Smooth muscle cell (in vitro differentiated cells): ENCODE results near the gene MYO7B. TPM values are rescaled to one million over a fixed set of nuclear protein-coding genes. Genes with fewer than 3 reads are reported as not detected.

ENCODE experiments used
- DNase-seq: peaks from one replicate; lab custom pipeline; 2025; ENCODE audit not compliant: unreplicated experiment; lab: John Stamatoyannopoulos, UW
- H2AFZ ChIP-seq: fragments of 200-600 bp; sonication (generic); 2 replicates; pipeline ENCODE4 v1.6.0; 2016; ENCODE audit warnings: antibody characterized with exemption, low read depth, mild to moderate bottlenecking
- H3F3A ChIP-seq: fragments of 200-600 bp; sonication (generic); 2 replicates; pipeline ENCODE4 v1.6.0; 2017; ENCODE audit warnings: antibody characterized with exemption, low read depth
- H3K27ac ChIP-seq: fragments of 200-600 bp; sonication (generic); 2 replicates; pipeline ENCODE4 v1.5.1; 2016; ENCODE audit warnings: low read depth, mild to moderate bottlenecking
- H3K27me3 ChIP-seq: fragments of 200-600 bp; sonication (generic); 2 replicates; pipeline ENCODE4 v1.6.1; 2016; ENCODE audit warnings: low read depth, mild to moderate bottlenecking
- H3K36me3 ChIP-seq: fragments of 200-600 bp; sonication (generic); 2 replicates; pipeline ENCODE4 v1.5.1; 2016; ENCODE audit warnings: low read depth
- H3K4me1 ChIP-seq: fragments of 200-600 bp; sonication (generic); 2 replicates; pipeline ENCODE4 v1.5.1; 2016; ENCODE audit warnings: low read depth
- H3K4me2 ChIP-seq: fragments of 200-600 bp; sonication (generic); 2 replicates; pipeline ENCODE4 v1.6.0; 2016; ENCODE audit warnings: mild to moderate bottlenecking
- H3K4me3 ChIP-seq: fragments of 200-600 bp; sonication (generic); 2 replicates; pipeline ENCODE4 v1.5.1; 2016; ENCODE audit warnings: mild to moderate bottlenecking
- H3K79me2 ChIP-seq: fragments of 200-600 bp; sonication (generic); 2 replicates; pipeline ENCODE4 v1.6.0; 2016; ENCODE audit warnings: low read depth, mild to moderate bottlenecking
- H3K9ac ChIP-seq: fragments of 200-600 bp; sonication (generic); 2 replicates; pipeline ENCODE4 v1.6.0; 2016; ENCODE audit warnings: low read depth
- H3K9me3 ChIP-seq: fragments of 200-600 bp; sonication (generic); replicated peaks from 2 replicates; pipeline ENCODE4 v1.5.1; 2016; ENCODE audit warnings: low read depth
- H4K20me1 ChIP-seq: fragments of 200-600 bp; sonication (generic); 2 replicates; pipeline ENCODE4 v1.6.0; 2016; ENCODE audit warnings: low read depth
- WGBS: methylation state at CpG from one replicate; pipeline ENCODE4 v1.1.7; 2016; ENCODE audit warnings: low lambda C conversion rate; 5-methylcytosine and 5-hydroxymethylcytosine counted together
- polyA plus RNA-seq: library from polyadenylated mRNA; unstranded; fragments of >200 nt; fragmentation: Nextera tagmentation; extraction: Ambion mirVana; gene quantifications from 2 replicates; pipeline ENCODE4 v1.2.1, GENCODE V29; 2016
- total RNA-seq: library from RNA; depleted of rRNA; stranded (reverse); fragments of >200 nt; gene quantifications from 2 replicates; pipeline ENCODE4 v1.2.3, GENCODE V29; 2014
- TF ChIP-seq, protein P1 (sequence below): fragments of 200-600 bp; sonication (generic); IDR thresholded peaks from 2 replicates; pipeline ENCODE4 v1.5.1; 2017; ENCODE audit warnings: borderline replicate concordance, mild to moderate bottlenecking, antibody characterized with exemption; ENCODE audit not compliant: insufficient read depth, poor library complexity, severe bottlenecking

The MYO7B gene
- total and polyA plus RNA-seq, 2 experiments from 2014 or later, result 0.09 to 0.35 TPM

DNA sequence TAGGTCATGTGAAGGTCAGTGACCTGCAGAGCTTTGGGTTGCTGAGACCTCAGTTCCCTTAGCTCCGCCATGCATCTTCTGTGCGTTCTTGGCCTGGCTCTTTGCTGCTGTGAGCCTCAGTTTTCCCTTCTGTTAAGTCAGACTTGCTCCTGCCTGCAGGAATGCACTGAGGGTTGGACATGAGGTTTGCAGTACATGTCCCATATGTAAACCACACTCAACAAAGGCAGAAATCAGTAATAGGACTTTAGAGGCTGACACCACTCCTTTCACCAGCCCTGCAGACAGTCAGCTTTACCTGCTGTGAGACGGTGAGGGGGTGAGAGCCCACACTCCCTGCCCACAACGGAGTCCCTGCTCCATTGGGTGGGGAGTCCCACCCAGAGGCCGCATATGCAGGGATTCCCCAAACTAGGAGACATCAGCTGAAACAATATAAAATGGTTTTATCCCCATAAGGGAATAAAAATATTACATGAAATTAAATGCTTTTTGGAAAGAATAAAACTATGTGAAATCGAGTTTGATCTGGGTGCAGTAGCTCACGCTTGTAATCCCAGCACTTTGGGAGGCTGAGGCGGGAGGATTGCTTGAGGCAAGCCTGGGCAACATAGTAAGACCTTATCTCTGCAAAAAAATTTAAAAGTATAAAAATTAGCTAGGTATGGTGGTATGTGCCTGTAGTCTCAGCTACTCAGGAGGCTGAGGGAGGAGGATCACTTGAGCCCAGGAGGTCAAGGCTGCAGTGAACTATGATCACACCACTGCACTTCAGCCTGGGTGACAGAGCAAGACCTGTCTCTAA is 55.1 kb downstream of the MYO7B start:
- no peak for DNase-seq
- no peaks in the 10 kb centered on the region for H3K9me3 ChIP-seq
- H3K36me3 ChIP-seq, result no peaks in the 10 kb centered on the region
- H2AFZ ChIP-seq, result no peak overlapping the region
- no peaks in the 10 kb centered on the region for H3K79me2 ChIP-seq
- TF ChIP-seq, protein P1, sequence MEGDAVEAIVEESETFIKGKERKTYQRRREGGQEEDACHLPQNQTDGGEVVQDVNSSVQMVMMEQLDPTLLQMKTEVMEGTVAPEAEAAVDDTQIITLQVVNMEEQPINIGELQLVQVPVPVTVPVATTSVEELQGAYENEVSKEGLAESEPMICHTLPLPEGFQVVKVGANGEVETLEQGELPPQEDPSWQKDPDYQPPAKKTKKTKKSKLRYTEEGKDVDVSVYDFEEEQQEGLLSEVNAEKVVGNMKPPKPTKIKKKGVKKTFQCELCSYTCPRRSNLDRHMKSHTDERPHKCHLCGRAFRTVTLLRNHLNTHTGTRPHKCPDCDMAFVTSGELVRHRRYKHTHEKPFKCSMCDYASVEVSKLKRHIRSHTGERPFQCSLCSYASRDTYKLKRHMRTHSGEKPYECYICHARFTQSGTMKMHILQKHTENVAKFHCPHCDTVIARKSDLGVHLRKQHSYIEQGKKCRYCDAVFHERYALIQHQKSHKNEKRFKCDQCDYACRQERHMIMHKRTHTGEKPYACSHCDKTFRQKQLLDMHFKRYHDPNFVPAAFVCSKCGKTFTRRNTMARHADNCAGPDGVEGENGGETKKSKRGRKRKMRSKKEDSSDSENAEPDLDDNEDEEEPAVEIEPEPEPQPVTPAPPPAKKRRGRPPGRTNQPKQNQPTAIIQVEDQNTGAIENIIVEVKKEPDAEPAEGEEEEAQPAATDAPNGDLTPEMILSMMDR, result no peak
- no peaks in the 10 kb centered on the region for H4K20me1 ChIP-seq
- no peaks in the 10 kb centered on the region for H3K4me1 ChIP-seq
- H3K4me2 ChIP-seq, result no peak overlapping the region
- WGBS, result 89% methylated on average over 8 of the region's 8 CpGs
- H3K9ac ChIP-seq, result no peak overlapping the region
- no peak overlapping the region for H3K27ac ChIP-seq
- no peaks in the 10 kb centered on the region for H3K27me3 ChIP-seq
- no peak overlapping the region for H3K4me3 ChIP-seq
- H3F3A ChIP-seq, result no peaks in the 10 kb centered on the region

DNA sequence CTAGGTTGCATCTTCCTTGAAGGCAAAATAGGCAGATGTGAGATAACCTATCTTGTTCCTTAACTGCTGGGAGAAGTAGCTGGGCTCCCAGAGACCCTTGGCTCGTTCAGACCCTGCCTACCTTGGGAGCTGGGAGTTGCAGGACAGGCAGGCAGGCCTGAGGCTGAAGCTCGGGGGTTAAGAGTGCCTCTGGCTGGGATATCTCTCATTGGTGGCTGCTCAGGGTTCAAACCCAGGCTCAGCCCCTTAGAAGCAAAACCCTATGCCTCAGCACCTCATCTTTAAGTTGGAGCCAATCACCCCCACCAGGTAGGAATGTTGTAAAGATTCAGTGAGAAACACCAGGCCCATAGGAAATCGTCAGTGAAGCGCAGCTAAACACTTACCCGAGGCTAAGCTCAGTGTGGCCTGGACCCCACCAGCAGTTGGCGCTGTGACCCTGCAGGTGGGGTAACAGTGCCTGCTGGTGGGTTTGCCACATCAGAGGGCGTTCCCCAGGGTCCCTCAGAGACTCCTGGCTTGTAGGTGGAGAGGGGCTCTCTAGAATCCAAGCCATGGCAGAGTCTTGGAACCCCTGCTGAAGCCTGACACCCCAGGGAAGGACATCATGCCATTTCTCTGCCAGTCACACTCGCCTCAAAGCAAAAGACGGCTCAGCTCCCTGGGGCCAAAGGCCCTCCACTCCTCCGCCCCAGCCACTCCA is 55.9 kb downstream of the MYO7B start:
- Histone ChIP-seq H3K79me2 (no peaks in the 10 kb centered on the region), H3K4me1 (no peaks in the 10 kb centered on the region), H3K9ac (no peak overlapping the region), H3K9me3 (no peaks in the 10 kb centered on the region), H3K36me3 (no peaks in the 10 kb centered on the region), H3K27me3 (no peaks in the 10 kb centered on the region), H3K27ac (no peak overlapping the region), H4K20me1 (no peaks in the 10 kb centered on the region), H2AFZ (peak overlapping the region; percentile 5), H3F3A (no peaks in the 10 kb centered on the region), H3K4me2 (no peak overlapping the region), H3K4me3 (no peak overlapping the region)
- WGBS, result 52% methylated on average over 10 of the region's 10 CpGs
- TF ChIP-seq, protein P1, result peak; percentile 78
- no peak for DNase-seq

- TF ChIP-seq, protein P1, result no peak
- Histone ChIP-seq H3K27me3 (no peaks in the 10 kb centered on the region), H3K4me1 (no peaks in the 10 kb centered on the region), H3K36me3 (no peaks in the 10 kb centered on the region), H3K79me2 (no peaks in the 10 kb centered on the region), H2AFZ (no peak overlapping the region), H3K9me3 (no peaks in the 10 kb centered on the region), H3K4me3 (no peak overlapping the region), H3K9ac (no peak overlapping the region), H4K20me1 (no peaks in the 10 kb centered on the region), H3K27ac (no peak overlapping the region), H3F3A (no peaks in the 10 kb centered on the region), H3K4me2 (no peak overlapping the region)
- DNase-seq, result no peak
- 100% methylated on average over 7 of the region's 37 CpGs for WGBS
These were observed 57.3 kb downstream of the MYO7B start for GRCh38 chr2:127592761-127593227.
